Keratinocyte (primary cell): ENCODE measurements around the gene PKNOX2. TPM values are rescaled to one million over a fixed set of nuclear protein-coding genes. Genes with fewer than 3 reads are reported as not detected.
A peak's percentile ranks its signal among the peaks of the same experiment; 100 is the strongest.

ENCODE experiments used
- DNase-seq: peaks from one replicate; pipeline ENCODE4 v3.0.0-alpha.2; 2011; ENCODE audit warnings: low read depth, missing footprints, low spot score
- FAIRE-seq: peaks from 2 replicates; lab custom pipeline; 2011; peaks lifted over from hg19 to GRCh38; lab: Jason Lieb, UNC
- H2AFZ ChIP-seq: 2 replicates; pipeline ENCODE4 v1.6.0; 2012; ENCODE audit warnings: low read length, control low read depth, inconsistent platforms; ENCODE audit not compliant: control insufficient read depth
- H3K27ac ChIP-seq: 2 replicates; pipeline ENCODE4 v1.5.1; 2011; ENCODE audit warnings: low read length; ENCODE audit not compliant: control insufficient read depth, insufficient read depth
- H3K27me3 ChIP-seq: 3 replicates; pipeline ENCODE4 v1.6.0; 2011; ENCODE audit warnings: low read length; ENCODE audit not compliant: control insufficient read depth, insufficient read depth; ENCODE audit errors: extremely low read depth
- H3K36me3 ChIP-seq, 2 experiments: 2 replicates in 1 of 2; 3 replicates in 1 of 2; pipeline ENCODE4 v1.5.1; 2011; ENCODE audit warnings: low read length in 2 of 2, mild to moderate bottlenecking in 1 of 2; ENCODE audit not compliant: control insufficient read depth in 2 of 2, insufficient read depth in 2 of 2; ENCODE audit errors: extremely low read depth in 1 of 2
- H3K4me1 ChIP-seq: 3 replicates; pipeline ENCODE4 v1.5.1; 2011; ENCODE audit warnings: low read length; ENCODE audit not compliant: control insufficient read depth, insufficient read depth; ENCODE audit errors: extremely low read depth
- H3K4me2 ChIP-seq: 3 replicates; pipeline ENCODE4 v1.6.0; 2011; ENCODE audit warnings: low read depth, low read length; ENCODE audit not compliant: control insufficient read depth, insufficient read depth; ENCODE audit errors: extremely low read depth
- H3K4me3 ChIP-seq, 3 experiments: fragments of 200-600 bp in 1 of 3; sonication (generic) in 1 of 3; 2 replicates in 2 of 3; 3 replicates in 1 of 3; pipeline ENCODE4 v1.5.1; 2011 to 2016; ENCODE audit warnings: low read length in 3 of 3, mild to moderate bottlenecking in 3 of 3, control low read depth in 2 of 3, inconsistent platforms in 1 of 3, low read depth in 1 of 3, mixed read lengths in 1 of 3, mixed run types in 1 of 3, moderate library complexity in 1 of 3; ENCODE audit not compliant: control insufficient read depth in 2 of 3, insufficient read depth in 2 of 3; ENCODE audit errors: extremely low read depth in 1 of 3
- H3K79me2 ChIP-seq: 2 replicates; pipeline ENCODE4 v1.6.0; 2012; ENCODE audit warnings: low read length; ENCODE audit not compliant: control insufficient read depth, insufficient read depth
- H3K9ac ChIP-seq: 3 replicates; pipeline ENCODE4 v1.6.0; 2011; ENCODE audit warnings: low read length; ENCODE audit not compliant: control insufficient read depth, insufficient read depth; ENCODE audit errors: extremely low read depth
- H3K9me1 ChIP-seq: 3 replicates; pipeline ENCODE4 v1.6.0; 2011; ENCODE audit warnings: low read length; ENCODE audit not compliant: control insufficient read depth, insufficient read depth; ENCODE audit errors: extremely low read depth
- H3K9me3 ChIP-seq: 2 replicates; pipeline ENCODE4 v1.5.1; 2012; ENCODE audit warnings: low read depth, low read length; ENCODE audit not compliant: control insufficient read depth
- H4K20me1 ChIP-seq: 3 replicates; pipeline ENCODE4 v1.6.0; 2011; ENCODE audit warnings: low read length; ENCODE audit not compliant: control insufficient read depth, insufficient read depth; ENCODE audit errors: extremely low read depth
- EZH2 ChIP-seq: IDR thresholded peaks from one replicate; pipeline ENCODE4 v1.6.1; 2012; ENCODE audit warnings: inconsistent platforms, mild to moderate bottlenecking, low read length, moderate library complexity
- dilution Hi-C: fragments of 300-500 bp; cut with MboI; formaldehyde crosslinking; loops from one replicate; pipeline ENCODE4 v1.7.0; 2020; ENCODE audit warnings: low sequenced_read_pairs; ENCODE audit not compliant: extremely low pct_ligation_motif_present
- polyA plus RNA-seq, 5 experiments: library from polyadenylated mRNA; depleted of rRNA in 3 of 5; stranded (reverse) in 3 of 5; stranded (forward) in 1 of 5; unstranded in 1 of 5; fragments of >200 nt; gene quantifications; 1 replicate in 1 of 5; 2 replicates in 3 of 5; 3 replicates in 1 of 5; pipeline versions ENCODE4 v1.2.1 to v1.2.3, GENCODE V29; 2011 to 2012; ENCODE audit warnings: missing spikeins in 2 of 5, low read depth in 1 of 5, low replicate concordance in 1 of 5
- TF ChIP-seq, protein P1 (sequence below), 3 experiments: IDR thresholded peaks in 1 of 3; conservative IDR thresholded peaks in 1 of 3; optimal IDR thresholded peaks in 1 of 3; 2 replicates in 2 of 3; 3 replicates in 1 of 3; pipeline versions ENCODE3 to v1.5.1; 2011; ENCODE audit warnings: low read length in 3 of 3, mild to moderate bottlenecking in 3 of 3, moderate library complexity in 2 of 3, control low read depth in 1 of 3, inconsistent platforms in 1 of 3; ENCODE audit not compliant: insufficient read depth in 2 of 3; ENCODE audit errors: extremely low read depth in 1 of 3

Gene PKNOX2
- polyA plus RNA-seq, 1 donor (not counting 4 experiments of a cell fraction or from before 2014, with no cell fraction given): 0.05 TPM

DNA sequence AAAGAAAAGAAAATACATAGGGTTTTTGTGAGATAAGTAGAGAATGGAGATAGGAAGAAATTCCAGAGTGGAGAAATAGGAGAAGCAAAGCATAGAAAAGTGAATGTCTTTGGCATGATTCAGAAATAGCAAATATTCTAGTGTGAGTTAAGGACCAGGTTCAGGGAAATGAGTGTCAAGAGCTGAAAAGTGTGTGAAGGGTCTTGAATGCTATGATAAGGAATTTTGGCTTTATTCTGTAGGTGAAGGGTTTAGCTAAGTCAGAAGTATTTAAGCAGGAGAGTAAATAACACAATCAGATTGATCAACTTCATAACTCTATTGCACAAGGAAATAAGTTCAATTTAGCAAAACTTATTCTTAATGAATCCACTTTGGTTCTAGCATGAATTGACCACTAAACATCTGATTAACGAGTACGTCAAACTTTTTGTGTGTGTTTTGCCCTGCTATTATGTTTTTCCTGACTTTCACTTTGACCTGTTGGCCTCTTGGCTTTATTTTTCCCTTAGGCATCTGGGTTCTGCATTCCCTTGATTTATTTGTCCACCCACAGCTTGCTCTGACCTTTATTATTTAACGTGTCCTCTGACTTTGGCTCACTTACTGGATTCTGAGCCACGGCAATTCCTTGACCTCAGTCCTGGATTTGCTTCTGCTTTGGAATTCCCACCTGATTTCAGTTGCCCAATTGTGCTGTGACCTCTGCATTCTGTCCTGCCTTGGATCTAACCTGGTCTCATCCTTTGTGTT, 41.2 kb upstream of the PKNOX2 start:
- Histone ChIP-seq H3K9me1 (no peaks in the 10 kb centered on the region), H3K27me3 (no peaks in the 10 kb centered on the region), H3K4me2 (peak overlapping the region; percentile 61), H3K9ac (no peak overlapping the region), H3K36me3 (no peaks in the 10 kb centered on the region), H2AFZ (peak overlapping the region; percentile 85), H4K20me1 (no peaks in the 10 kb centered on the region), H3K9me3 (no peaks in the 10 kb centered on the region), H3K4me1 (peaks cover 3% of the 10 kb centered on the region), H3K79me2 (no peaks in the 10 kb centered on the region), H3K27ac (no peak overlapping the region), H3K4me3 (no peak overlapping the region)
- dilution Hi-C loops: no loop called here
- TF ChIP-seq EZH2: no peak
- TF ChIP-seq, protein P1, sequence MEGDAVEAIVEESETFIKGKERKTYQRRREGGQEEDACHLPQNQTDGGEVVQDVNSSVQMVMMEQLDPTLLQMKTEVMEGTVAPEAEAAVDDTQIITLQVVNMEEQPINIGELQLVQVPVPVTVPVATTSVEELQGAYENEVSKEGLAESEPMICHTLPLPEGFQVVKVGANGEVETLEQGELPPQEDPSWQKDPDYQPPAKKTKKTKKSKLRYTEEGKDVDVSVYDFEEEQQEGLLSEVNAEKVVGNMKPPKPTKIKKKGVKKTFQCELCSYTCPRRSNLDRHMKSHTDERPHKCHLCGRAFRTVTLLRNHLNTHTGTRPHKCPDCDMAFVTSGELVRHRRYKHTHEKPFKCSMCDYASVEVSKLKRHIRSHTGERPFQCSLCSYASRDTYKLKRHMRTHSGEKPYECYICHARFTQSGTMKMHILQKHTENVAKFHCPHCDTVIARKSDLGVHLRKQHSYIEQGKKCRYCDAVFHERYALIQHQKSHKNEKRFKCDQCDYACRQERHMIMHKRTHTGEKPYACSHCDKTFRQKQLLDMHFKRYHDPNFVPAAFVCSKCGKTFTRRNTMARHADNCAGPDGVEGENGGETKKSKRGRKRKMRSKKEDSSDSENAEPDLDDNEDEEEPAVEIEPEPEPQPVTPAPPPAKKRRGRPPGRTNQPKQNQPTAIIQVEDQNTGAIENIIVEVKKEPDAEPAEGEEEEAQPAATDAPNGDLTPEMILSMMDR (optimal IDR thresholded peaks at IDR 0.05 in 1 of 3, IDR thresholded peaks at IDR 0.05 in 1 of 3, conservative IDR thresholded peaks at IDR 0.05 in 1 of 3; ENCODE audit: extremely low read depth in 1 of 3, insufficient read depth in 2 of 3, low read length in 3 of 3): no peak
- no peak for DNase-seq
- no peak for FAIRE-seq

DNA sequence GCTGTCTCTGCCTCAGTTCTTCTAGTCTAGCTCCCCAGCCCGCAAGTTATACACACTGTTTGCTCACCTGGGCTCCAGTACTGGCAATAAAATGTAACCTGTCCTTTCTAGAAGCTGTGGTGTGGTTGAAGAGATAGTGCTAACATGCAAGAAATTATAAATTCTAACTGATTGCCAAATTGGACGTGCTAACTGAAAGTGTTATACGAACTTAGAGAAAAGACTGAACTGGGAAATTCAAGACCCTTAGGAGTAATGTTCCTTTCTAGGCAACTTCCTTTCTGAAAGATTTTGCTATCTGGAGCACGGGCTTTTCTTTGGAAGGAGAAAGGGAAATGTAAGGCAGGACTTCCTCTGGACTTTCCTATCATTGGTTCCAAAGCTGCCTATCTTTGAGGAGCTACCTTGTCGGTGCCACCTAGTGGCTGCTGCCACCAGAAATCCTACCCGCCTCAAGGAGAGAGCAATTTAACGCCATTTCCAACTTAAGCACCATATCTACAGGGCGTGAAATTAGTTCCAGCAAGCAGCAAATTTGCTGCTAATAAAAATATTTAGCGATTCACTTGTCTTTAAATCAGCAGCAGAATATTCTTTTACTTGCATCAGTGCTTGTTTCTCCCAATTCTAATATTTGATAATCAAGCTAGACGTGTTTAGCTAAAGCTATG, 40.5 kb upstream of the PKNOX2 start:
- Histone ChIP-seq H3K36me3 (no peaks in the 10 kb centered on the region), H3K4me2 (peak overlapping the region; percentile 61), H3K9me3 (no peaks in the 10 kb centered on the region), H3K79me2 (no peaks in the 10 kb centered on the region), H3K27ac (no peak overlapping the region), H2AFZ (peak overlapping the region; percentile 85), H3K9ac (no peak overlapping the region), H3K9me1 (no peaks in the 10 kb centered on the region), H4K20me1 (no peaks in the 10 kb centered on the region), H3K4me3 (peak overlapping the region in 1 of 3 experiments; percentile 7), H3K27me3 (no peaks in the 10 kb centered on the region), H3K4me1 (peaks cover 3% of the 10 kb centered on the region)
- dilution Hi-C loops: no loop called here
- TF ChIP-seq, protein P1 (optimal IDR thresholded peaks at IDR 0.05 in 1 of 3, IDR thresholded peaks at IDR 0.05 in 1 of 3, conservative IDR thresholded peaks at IDR 0.05 in 1 of 3; ENCODE audit: extremely low read depth in 1 of 3, insufficient read depth in 2 of 3, low read length in 3 of 3): peak; percentile 63 to 75 (median 69)
- no peak for TF ChIP-seq EZH2
- DNase-seq (peak; percentile 21), FAIRE-seq (peak; percentile 34)
